ENCODE data around the gene CFAP221. TPM values are rescaled to one million over a fixed set of nuclear protein-coding genes. Genes with fewer than 3 reads are reported as not detected.

Gene CFAP221
- total RNA-seq, 4 donors from 2014 or later = 0.48 TPM; not detected in 3

GRCh38 chr2:119649364-119649917, 105.2 kb downstream of the CFAP221 start:
- H3K4me1 ChIP-seq = no peaks in the 10 kb centered on the region
- DNase-seq (ENCODE audit: low spot score in 2 of 2) = no peak
- no peak overlapping the region for H3K4me3 ChIP-seq
- H3K9me3 ChIP-seq = no peaks in the 10 kb centered on the region
- WGBS = 88% methylated on average over 5 of the region's 5 CpGs
- no peak overlapping the region for H3K27ac ChIP-seq
- H3K36me3 ChIP-seq = no peaks in the 10 kb centered on the region
- no peak for TF ChIP-seq POLR2A (IDR thresholded peaks at IDR 0.05)
- TF ChIP-seq CTCF (IDR thresholded peaks at IDR 0.05) = no peak
- no peaks in the 10 kb centered on the region for H3K27me3 ChIP-seq

GRCh38 chr2:119650206-119650605, 106.0 kb downstream of the CFAP221 start:
- WGBS = 81% methylated on average over 3 of the region's 3 CpGs
- DNase-seq (ENCODE audit: low spot score in 2 of 2) = no peak

GRCh38 chr2:119650846-119651370, 106.7 kb downstream of the CFAP221 start:
- Histone ChIP-seq H3K9me3 (no peaks in the 10 kb centered on the region), H3K36me3 (no peaks in the 10 kb centered on the region), H3K4me1 (no peaks in the 10 kb centered on the region), H3K27me3 (no peaks in the 10 kb centered on the region), H3K4me3 (no peak overlapping the region), H3K27ac (no peak overlapping the region)
- WGBS = 83% methylated on average over 2 of the region's 2 CpGs
- TF ChIP-seq EP300 (IDR thresholded peaks at IDR 0.05) (no peak), POLR2A (IDR thresholded peaks at IDR 0.05) (no peak), POLR2AphosphoS5 (IDR thresholded peaks at IDR 0.05) (no peak), CTCF (IDR thresholded peaks at IDR 0.05) (no peak)
- no peak for DNase-seq (ENCODE audit: low spot score in 2 of 2)

More at GRCh38 chr2:119650206-119650605, 106.0 kb downstream of the CFAP221 start:
- no peaks in the 10 kb centered on the region for H3K9me3 ChIP-seq
- no peaks in the 10 kb centered on the region for H3K36me3 ChIP-seq
- H3K27me3 ChIP-seq = no peaks in the 10 kb centered on the region
- TF ChIP-seq EP300 (IDR thresholded peaks at IDR 0.05) = no peak
- no peak for TF ChIP-seq CTCF (IDR thresholded peaks at IDR 0.05)
- TF ChIP-seq POLR2A (IDR thresholded peaks at IDR 0.05) = no peak
- TF ChIP-seq POLR2AphosphoS5 (IDR thresholded peaks at IDR 0.05) = no peak
- H3K4me1 ChIP-seq = no peaks in the 10 kb centered on the region
- no peak overlapping the region for H3K4me3 ChIP-seq
- H3K27ac ChIP-seq = no peak overlapping the region

GRCh38 chr2:119657466-119658145, 113.4 kb downstream of the CFAP221 start:
- Histone ChIP-seq H3K4me3 (no peak overlapping the region), H3K4me1 (no peaks in the 10 kb centered on the region), H3K36me3 (no peaks in the 10 kb centered on the region), H3K27ac (no peak overlapping the region), H3K9me3 (no peaks in the 10 kb centered on the region), H3K27me3 (no peaks in the 10 kb centered on the region)
- WGBS = 81% methylated on average over 8 of the region's 8 CpGs
- no peak for DNase-seq (ENCODE audit: low spot score in 2 of 2)
- no peak for TF ChIP-seq POLR2A (IDR thresholded peaks at IDR 0.05)
- no peak for TF ChIP-seq CTCF (IDR thresholded peaks at IDR 0.05)

- 63% methylated on average over 8 of the region's 8 CpGs for WGBS
- no peaks in the 10 kb centered on the region for H3K4me1 ChIP-seq
- DNase-seq (ENCODE audit: low spot score in 2 of 2) = no peak
- no peaks in the 10 kb centered on the region for H3K27me3 ChIP-seq
- H3K36me3 ChIP-seq = no peaks in the 10 kb centered on the region
- no peaks in the 10 kb centered on the region for H3K9me3 ChIP-seq
- no peak overlapping the region for H3K27ac ChIP-seq
- H3K4me3 ChIP-seq = no peak overlapping the region
- TF ChIP-seq EP300 (IDR thresholded peaks at IDR 0.05) (no peak), CTCF (IDR thresholded peaks at IDR 0.05) (peak; percentile 60 to 84), POLR2A (IDR thresholded peaks at IDR 0.05) (no peak)
Measured at GRCh38 chr2:119659601-119660342, 115.5 kb downstream of the CFAP221 start.
